HCT116 (cell line): ENCODE results near the gene RAB4A. TPM values are rescaled to one million over a fixed set of nuclear protein-coding genes. Genes with fewer than 3 reads are reported as not detected.

ENCODE experiments used
- ATAC-seq: fragments of 200-7000 bp; cut with Tn5 transposase; 2 replicates; pipeline ENCODE4 v1.9.1; 2020; ENCODE audit warnings: mild to moderate bottlenecking, moderate library complexity
- BruUV-seq: library from RNA; stranded (reverse); fragments of 400-500 nt; replicated peaks from 2 replicates; lab custom pipeline; 2021; lab: Mats Ljungman, UMichigan
- CTCF ChIA-PET: fragments of 300-600 bp; sonication (Branson Sonifier 250); formaldehyde crosslinking; loops from one replicate; lab custom pipeline; 2021; ENCODE audit warnings: antibody characterized with exemption; lab: Charles Lee
- POLR2A ChIA-PET: fragments of 300-600, 350-600 bp; sonication (Branson Sonifier 250); formaldehyde crosslinking; loops from one replicate; lab custom pipeline; 2021; ENCODE audit warnings: antibody characterized with exemption; lab: Charles Lee
- RAD21 ChIA-PET, 2 experiments: fragments of 300-600 bp; sonication (Branson Sonifier 250); formaldehyde crosslinking; loops; one replicate each; lab custom pipeline; 2023; ENCODE audit warnings: low total read pairs in 2 of 2; ENCODE audit not compliant: uncharacterized antibody in 2 of 2, unreplicated experiment in 2 of 2, low non-redundant PET in 1 of 2; lab: Charles Lee
- DNase-seq: peaks from one replicate; pipeline ENCODE4 v3.0.0-alpha.2; 2010; ENCODE audit warnings: low read depth, low spot score
- H2AFZ ChIP-seq: fragments of 200-600 bp; shearing (Covaris generic), sonication (generic); 2 replicates; pipeline ENCODE4 v1.6.1; 2017; ENCODE audit warnings: low read depth, mixed run types, mixed read lengths, antibody characterized with exemption, low read length; ENCODE audit not compliant: poor library complexity, severe bottlenecking
- H3K27ac ChIP-seq: 2 replicates; pipeline ENCODE4 v1.5.1; 2012; ENCODE audit warnings: low read depth, low read length
- H3K27me3 ChIP-seq: fragments of 200-600 bp; sonication (generic); 2 replicates; pipeline ENCODE4 v1.6.1; 2016; ENCODE audit warnings: mixed run types, low read length, mixed read lengths; ENCODE audit not compliant: insufficient read depth
- H3K36me3 ChIP-seq, 2 experiments: fragments of 200-500 bp in 1 of 2; fragments of 200-600 bp in 1 of 2; sonication (Bioruptor generic) in 1 of 2; sonication (generic) in 1 of 2; 2 replicates each; pipeline versions ENCODE4 v1.5.1 to v1.6.1; 2014 to 2016; ENCODE audit warnings: low read length in 2 of 2, inconsistent platforms in 1 of 2, mixed read lengths in 1 of 2, mixed run types in 1 of 2; ENCODE audit not compliant: insufficient read depth in 2 of 2, control insufficient read depth in 1 of 2
- H3K4me1 ChIP-seq, 2 experiments: fragments of 200-600 bp in 1 of 2; sonication (generic) in 1 of 2; 2 replicates each; pipeline versions ENCODE4 v1.5.1 to v1.6.1; 2012 to 2017; ENCODE audit warnings: low read length in 2 of 2, inconsistent platforms in 1 of 2, mild to moderate bottlenecking in 1 of 2, mixed read lengths in 1 of 2, mixed run types in 1 of 2, moderate library complexity in 1 of 2; ENCODE audit not compliant: insufficient read depth in 2 of 2, control insufficient read depth in 1 of 2
- H3K4me2 ChIP-seq: fragments of 200-600 bp; sonication (generic); 2 replicates; pipeline ENCODE4 v1.6.1; 2017; ENCODE audit warnings: mixed run types, low read length, mixed read lengths
- H3K4me3 ChIP-seq, 2 experiments: fragments of 200-600 bp in 1 of 2; sonication (generic) in 1 of 2; replicated peaks in 1 of 2; 2 replicates each; pipeline ENCODE4 v1.5.1; 2011 to 2016; ENCODE audit warnings: low read length in 2 of 2, control low read depth in 1 of 2, low read depth in 1 of 2, mild to moderate bottlenecking in 1 of 2, mixed read lengths in 1 of 2, mixed run types in 1 of 2
- H3K79me2 ChIP-seq: fragments of 200-600 bp; sonication (generic); 2 replicates; pipeline ENCODE4 v1.6.1; 2017; ENCODE audit warnings: mild to moderate bottlenecking, mixed run types, low read length, moderate library complexity, mixed read lengths; ENCODE audit not compliant: insufficient read depth
- H3K9ac ChIP-seq: fragments of 200-600 bp; sonication (generic); 2 replicates; pipeline ENCODE4 v1.6.1; 2016; ENCODE audit warnings: low read length, mixed read lengths
- H3K9me2 ChIP-seq: fragments of 200-600 bp; sonication (generic), shearing (Covaris generic); 2 replicates; pipeline ENCODE4 v1.6.1; 2017; ENCODE audit warnings: mixed run types, mild to moderate bottlenecking, moderate library complexity; ENCODE audit not compliant: insufficient read depth
- H3K9me3 ChIP-seq, 2 experiments: fragments of 200-500 bp in 1 of 2; fragments of 200-600 bp in 1 of 2; sonication (Bioruptor generic) in 1 of 2; sonication (generic) in 1 of 2; 2 replicates each; pipeline ENCODE4 v1.6.1; 2014 to 2017; ENCODE audit warnings: low read length in 2 of 2, mixed read lengths in 2 of 2, inconsistent platforms in 1 of 2, low read depth in 1 of 2, mild to moderate bottlenecking in 1 of 2, mixed run types in 1 of 2, moderate library complexity in 1 of 2; ENCODE audit not compliant: control insufficient read depth in 1 of 2, insufficient read depth in 1 of 2
- H4K20me1 ChIP-seq: fragments of 200-600 bp; sonication (generic), shearing (Covaris generic); 2 replicates; pipeline ENCODE4 v1.6.1; 2017; ENCODE audit warnings: mixed run types, mild to moderate bottlenecking, moderate library complexity; ENCODE audit not compliant: insufficient read depth
- CBX3 ChIP-seq: IDR thresholded peaks from 2 replicates; pipeline ENCODE4 v1.6.1; 2012; ENCODE audit warnings: low read depth
- CEBPB ChIP-seq: IDR thresholded peaks from 2 replicates; pipeline ENCODE4 v1.6.1; 2012; ENCODE audit warnings: low read depth
- EGR1 ChIP-seq: IDR thresholded peaks from 2 replicates; pipeline ENCODE4 v1.6.1; 2012; ENCODE audit warnings: low read depth
- ELF1 ChIP-seq: IDR thresholded peaks from 2 replicates; pipeline ENCODE4 v1.6.1; 2012; ENCODE audit warnings: low read depth, borderline replicate concordance
- EZH2 ChIP-seq: fragments of 200-600 bp; sonication (generic); IDR thresholded peaks from 2 replicates; pipeline ENCODE4 v1.6.1; 2017; ENCODE audit warnings: antibody characterized with exemption, mixed run types
- EZH2phosphoT487 ChIP-seq: fragments of 200-600 bp; IDR thresholded peaks from 2 replicates; pipeline ENCODE4 v1.6.1; 2018; ENCODE audit warnings: antibody characterized with exemption, borderline replicate concordance
- JUND ChIP-seq: IDR thresholded peaks from 2 replicates; pipeline ENCODE4 v1.6.1; 2012
- POLR2A ChIP-seq: IDR thresholded peaks from 2 replicates; pipeline ENCODE4 v1.7.0; 2011; ENCODE audit warnings: borderline replicate concordance; ENCODE audit not compliant: insufficient read depth, insufficient read length; ENCODE audit errors: extremely low read depth
- RAD21 ChIP-seq: IDR thresholded peaks from 2 replicates; pipeline ENCODE4 v1.6.1; 2012; ENCODE audit warnings: low read depth, mild to moderate bottlenecking
- SIN3A ChIP-seq: IDR thresholded peaks from 2 replicates; pipeline ENCODE4 v1.6.1; 2012; ENCODE audit warnings: low read depth
- SP1 ChIP-seq: IDR thresholded peaks from 2 replicates; pipeline ENCODE4 v1.6.1; 2012; ENCODE audit warnings: low read depth
- SRF ChIP-seq: IDR thresholded peaks from 2 replicates; pipeline ENCODE4 v1.6.1; 2012; ENCODE audit warnings: low read depth
- TCF7L2 ChIP-seq: IDR thresholded peaks from 2 replicates; pipeline ENCODE4 v1.7.0; 2011; ENCODE audit warnings: borderline replicate concordance, inconsistent platforms; ENCODE audit not compliant: insufficient read depth, insufficient read length; ENCODE audit errors: extremely low read depth
- YY1 ChIP-seq: IDR thresholded peaks from 2 replicates; pipeline ENCODE4 v1.6.1; 2011; ENCODE audit warnings: low read length, low read depth, moderate library complexity, mild to moderate bottlenecking; ENCODE audit not compliant: insufficient replicate concordance; ENCODE audit errors: extremely low read depth
- ZFX ChIP-seq: fragments of 450-650 bp; IDR thresholded peaks from 2 replicates; pipeline ENCODE4 v1.6.1; 2017
- ZNF274 ChIP-seq: fragments of 200-500 bp; sonication (Bioruptor generic); IDR thresholded peaks from 2 replicates; pipeline ENCODE4 v1.6.1; 2014; ENCODE audit warnings: mild to moderate bottlenecking, low read depth, low read length, inconsistent platforms
- intact Hi-C: fragments of 100-400 bp; cut with micrococcal nuclease; formaldehyde crosslinking; loops from 2 replicates; pipeline ENCODE4 v1.10.0; 2022
- total RNA-seq: library from RNA; stranded (reverse); gene quantifications from one replicate; pipeline ENCODE4 v1.2.1, GENCODE V29; 2021; ENCODE audit not compliant: unreplicated experiment
- TF ChIP-seq, protein P1 (sequence below): IDR thresholded peaks from 2 replicates; pipeline ENCODE4 v1.6.1; 2012
- TF ChIP-seq, protein P2 (sequence below): IDR thresholded peaks from 2 replicates; pipeline ENCODE4 v1.6.1; 2012
- TF ChIP-seq, protein P3 (sequence below), 3 experiments: fragments of 200-600 bp in 1 of 3; sonication (generic) in 1 of 3; IDR thresholded peaks in 2 of 3; conservative IDR thresholded peaks in 1 of 3; 2 replicates each; pipeline ENCODE4 v1.5.1; 2012 to 2017; ENCODE audit warnings: low read depth in 2 of 3, low read length in 2 of 3, antibody characterized with exemption in 1 of 3, borderline replicate concordance in 1 of 3, control low read depth in 1 of 3, mild to moderate bottlenecking in 1 of 3, mixed read lengths in 1 of 3, mixed run types in 1 of 3, moderate library complexity in 1 of 3; ENCODE audit not compliant: insufficient read depth in 1 of 3
- TF ChIP-seq, protein P4 (sequence below): IDR thresholded peaks from 2 replicates; pipeline ENCODE4 v1.6.1; 2012; ENCODE audit warnings: low read depth

The RAB4A gene
- total RNA-seq, 1 experiment from 2014 or later = 101 TPM

DNA sequence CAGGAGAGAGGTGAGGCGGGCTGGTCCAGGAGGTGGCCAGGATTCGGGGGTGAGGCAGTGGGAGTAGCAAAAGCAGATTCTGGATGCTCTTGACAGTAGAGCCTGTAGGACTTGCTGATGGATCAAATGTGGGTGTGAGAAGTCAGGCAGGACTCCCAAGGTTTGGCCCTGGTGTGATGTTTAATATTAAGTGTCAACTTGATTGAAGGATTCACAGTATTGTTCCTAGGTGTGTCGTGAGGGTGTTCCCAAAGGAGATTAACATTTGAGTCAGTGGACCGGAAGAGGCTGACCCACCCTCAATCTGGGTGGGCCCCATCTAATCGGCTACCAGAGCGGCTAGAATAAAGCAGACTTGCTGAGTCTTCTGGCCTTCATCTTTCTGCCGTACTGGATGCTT, 6.8 kb upstream of the RAB4A start (continued):
- TF ChIP-seq, protein P1, sequence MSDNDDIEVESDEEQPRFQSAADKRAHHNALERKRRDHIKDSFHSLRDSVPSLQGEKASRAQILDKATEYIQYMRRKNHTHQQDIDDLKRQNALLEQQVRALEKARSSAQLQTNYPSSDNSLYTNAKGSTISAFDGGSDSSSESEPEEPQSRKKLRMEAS = no peak

DNA sequence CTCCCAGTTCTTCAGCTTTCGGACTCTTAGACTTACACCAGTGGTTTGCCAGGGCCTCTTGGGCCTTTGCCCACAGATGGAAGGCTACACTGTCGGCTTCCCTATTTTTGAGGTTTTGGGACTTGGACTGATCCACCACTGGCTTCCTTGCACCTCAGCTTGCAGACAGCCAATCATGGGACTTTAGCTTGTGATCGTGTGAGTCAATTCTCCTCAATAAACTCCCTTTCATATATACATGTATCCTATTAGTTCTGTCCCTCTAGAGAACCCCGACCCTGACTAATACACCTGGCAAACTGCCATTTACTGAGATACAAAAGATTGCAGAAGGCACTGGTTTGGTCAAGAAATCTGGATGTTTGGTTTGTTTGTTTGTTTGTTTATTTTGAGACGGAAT, 6.4 kb upstream of the RAB4A start:
- Histone ChIP-seq H3K27me3 (no peaks in the 10 kb centered on the region), H3K36me3 (no peaks in the 10 kb centered on the region), H4K20me1 (no peaks in the 10 kb centered on the region), H3K9ac (no peak overlapping the region), H3K9me3 (no peaks in the 10 kb centered on the region), H3K4me3 (no peak overlapping the region), H3K4me2 (no peak overlapping the region), H2AFZ (no peak overlapping the region), H3K27ac (no peak overlapping the region), H3K4me1 (no peaks in the 10 kb centered on the region), H3K79me2 (no peaks in the 10 kb centered on the region), H3K9me2 (no peaks in the 10 kb centered on the region)
- TF ChIP-seq ELF1 = no peak
- no peak for TF ChIP-seq SRF
- TF ChIP-seq CBX3 = no peak
- TF ChIP-seq SIN3A = no peak
- TF ChIP-seq JUND = no peak
- TF ChIP-seq EZH2 = no peak
- no peak for TF ChIP-seq ZNF274
- no peak for TF ChIP-seq ZFX
- TF ChIP-seq, protein P2, sequence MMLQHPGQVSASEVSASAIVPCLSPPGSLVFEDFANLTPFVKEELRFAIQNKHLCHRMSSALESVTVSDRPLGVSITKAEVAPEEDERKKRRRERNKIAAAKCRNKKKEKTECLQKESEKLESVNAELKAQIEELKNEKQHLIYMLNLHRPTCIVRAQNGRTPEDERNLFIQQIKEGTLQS = no peak
- TF ChIP-seq, protein P3, sequence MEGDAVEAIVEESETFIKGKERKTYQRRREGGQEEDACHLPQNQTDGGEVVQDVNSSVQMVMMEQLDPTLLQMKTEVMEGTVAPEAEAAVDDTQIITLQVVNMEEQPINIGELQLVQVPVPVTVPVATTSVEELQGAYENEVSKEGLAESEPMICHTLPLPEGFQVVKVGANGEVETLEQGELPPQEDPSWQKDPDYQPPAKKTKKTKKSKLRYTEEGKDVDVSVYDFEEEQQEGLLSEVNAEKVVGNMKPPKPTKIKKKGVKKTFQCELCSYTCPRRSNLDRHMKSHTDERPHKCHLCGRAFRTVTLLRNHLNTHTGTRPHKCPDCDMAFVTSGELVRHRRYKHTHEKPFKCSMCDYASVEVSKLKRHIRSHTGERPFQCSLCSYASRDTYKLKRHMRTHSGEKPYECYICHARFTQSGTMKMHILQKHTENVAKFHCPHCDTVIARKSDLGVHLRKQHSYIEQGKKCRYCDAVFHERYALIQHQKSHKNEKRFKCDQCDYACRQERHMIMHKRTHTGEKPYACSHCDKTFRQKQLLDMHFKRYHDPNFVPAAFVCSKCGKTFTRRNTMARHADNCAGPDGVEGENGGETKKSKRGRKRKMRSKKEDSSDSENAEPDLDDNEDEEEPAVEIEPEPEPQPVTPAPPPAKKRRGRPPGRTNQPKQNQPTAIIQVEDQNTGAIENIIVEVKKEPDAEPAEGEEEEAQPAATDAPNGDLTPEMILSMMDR (IDR thresholded peaks at IDR 0.05 in 2 of 3, conservative IDR thresholded peaks at IDR 0.05 in 1 of 3; ENCODE audit: borderline replicate concordance in 1 of 3, insufficient read depth in 1 of 3, low read depth in 2 of 3, low read length in 2 of 3) = no peak
- no peak for TF ChIP-seq EZH2phosphoT487
- no peak for TF ChIP-seq POLR2A
- no peak for TF ChIP-seq SP1
- no peak for TF ChIP-seq RAD21
- TF ChIP-seq, protein P4, sequence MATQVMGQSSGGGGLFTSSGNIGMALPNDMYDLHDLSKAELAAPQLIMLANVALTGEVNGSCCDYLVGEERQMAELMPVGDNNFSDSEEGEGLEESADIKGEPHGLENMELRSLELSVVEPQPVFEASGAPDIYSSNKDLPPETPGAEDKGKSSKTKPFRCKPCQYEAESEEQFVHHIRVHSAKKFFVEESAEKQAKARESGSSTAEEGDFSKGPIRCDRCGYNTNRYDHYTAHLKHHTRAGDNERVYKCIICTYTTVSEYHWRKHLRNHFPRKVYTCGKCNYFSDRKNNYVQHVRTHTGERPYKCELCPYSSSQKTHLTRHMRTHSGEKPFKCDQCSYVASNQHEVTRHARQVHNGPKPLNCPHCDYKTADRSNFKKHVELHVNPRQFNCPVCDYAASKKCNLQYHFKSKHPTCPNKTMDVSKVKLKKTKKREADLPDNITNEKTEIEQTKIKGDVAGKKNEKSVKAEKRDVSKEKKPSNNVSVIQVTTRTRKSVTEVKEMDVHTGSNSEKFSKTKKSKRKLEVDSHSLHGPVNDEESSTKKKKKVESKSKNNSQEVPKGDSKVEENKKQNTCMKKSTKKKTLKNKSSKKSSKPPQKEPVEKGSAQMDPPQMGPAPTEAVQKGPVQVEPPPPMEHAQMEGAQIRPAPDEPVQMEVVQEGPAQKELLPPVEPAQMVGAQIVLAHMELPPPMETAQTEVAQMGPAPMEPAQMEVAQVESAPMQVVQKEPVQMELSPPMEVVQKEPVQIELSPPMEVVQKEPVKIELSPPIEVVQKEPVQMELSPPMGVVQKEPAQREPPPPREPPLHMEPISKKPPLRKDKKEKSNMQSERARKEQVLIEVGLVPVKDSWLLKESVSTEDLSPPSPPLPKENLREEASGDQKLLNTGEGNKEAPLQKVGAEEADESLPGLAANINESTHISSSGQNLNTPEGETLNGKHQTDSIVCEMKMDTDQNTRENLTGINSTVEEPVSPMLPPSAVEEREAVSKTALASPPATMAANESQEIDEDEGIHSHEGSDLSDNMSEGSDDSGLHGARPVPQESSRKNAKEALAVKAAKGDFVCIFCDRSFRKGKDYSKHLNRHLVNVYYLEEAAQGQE = no peak
- no peak for TF ChIP-seq TCF7L2
- no peak for TF ChIP-seq CEBPB
- no peak for TF ChIP-seq YY1
- TF ChIP-seq EGR1 = no peak
- TF ChIP-seq, protein P1 = no peak
- CTCF ChIA-PET = no interaction called here
- no TSS peak for BruUV-seq
- RAD21 ChIA-PET = no interaction called here
- POLR2A ChIA-PET = no interaction called here
- DNase-seq (no peak), ATAC-seq (no peak)
- intact Hi-C loops = no loop called here
